RWPE2 (cell line): ENCODE measurements around the gene ODAD2.
"Not testable (repeated sequence)": the region's sequence is repeated elsewhere in the genome, so short reads cannot be mapped to it uniquely, and the experiment has no call there.

Experiments
- ATAC-seq: fragments of 200-7000 bp; cut with Tn5 transposase; 3 replicates; pipeline ENCODE4 v1.9.1; 2021; ENCODE audit warnings: low read depth
- DNase-seq: peaks from one replicate; pipeline ENCODE4 v3.0.0-alpha.2; 2020; ENCODE audit warnings: low spot score
- H3K27ac ChIP-seq: fragments of 450-650 bp; 2 replicates; pipeline ENCODE4 v1.5.1; 2017; ENCODE audit warnings: mild to moderate bottlenecking; ENCODE audit not compliant: poor library complexity, severe bottlenecking
- H3K27me3 ChIP-seq: fragments of 250-450 bp; sonication (Bioruptor Pico); 2 replicates; pipeline ENCODE4 v1.5.1; 2021; ENCODE audit warnings: mild to moderate bottlenecking, moderate library complexity; ENCODE audit not compliant: insufficient read depth, poor library complexity, severe bottlenecking
- H3K36me3 ChIP-seq: fragments of 250-450 bp; sonication (Bioruptor Pico); 2 replicates; pipeline ENCODE4 v1.5.1; 2020; ENCODE audit warnings: low read depth, mild to moderate bottlenecking, moderate library complexity
- H3K4me1 ChIP-seq: fragments of 250-450 bp; sonication (Bioruptor Pico); 2 replicates; pipeline ENCODE4 v1.5.1; 2021; ENCODE audit warnings: mild to moderate bottlenecking, moderate library complexity; ENCODE audit not compliant: insufficient read depth, poor library complexity, severe bottlenecking
- H3K4me3 ChIP-seq: fragments of 250-450 bp; sonication (Bioruptor Pico); 2 replicates; pipeline ENCODE4 v1.5.1; 2021; ENCODE audit warnings: mild to moderate bottlenecking, moderate library complexity; ENCODE audit not compliant: severe bottlenecking
- H3K9me3 ChIP-seq: fragments of 250-450 bp; sonication (Bioruptor Pico); 2 replicates; pipeline ENCODE4 v1.5.1; 2021; ENCODE audit warnings: mild to moderate bottlenecking, moderate library complexity; ENCODE audit not compliant: severe bottlenecking
- TF ChIP-seq, protein P1 (sequence below): fragments of 450-650 bp; IDR thresholded peaks from one replicate; pipeline ENCODE4 v1.5.1; 2017; ENCODE audit warnings: mild to moderate bottlenecking, moderate library complexity; ENCODE audit not compliant: poor library complexity, severe bottlenecking

The ODAD2 gene

DNA sequence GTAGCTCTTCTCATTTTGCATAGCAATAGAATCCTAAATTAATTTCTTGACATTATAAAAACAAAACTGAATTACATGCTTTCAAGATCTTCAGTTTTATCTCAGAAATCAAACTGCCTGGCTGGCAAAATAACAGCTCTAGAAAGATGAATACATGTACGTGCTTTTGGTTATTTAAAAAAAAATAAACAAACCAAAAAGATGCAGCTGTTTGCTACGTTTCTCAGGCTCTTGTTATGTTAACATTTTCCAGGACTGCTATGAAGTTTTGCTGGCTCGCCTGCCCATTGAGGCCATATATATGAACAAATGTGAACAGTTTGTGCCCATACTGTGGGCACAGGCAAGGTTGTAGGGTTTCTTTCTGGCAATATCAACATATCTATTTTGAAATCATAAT is 86.6 kb downstream of the ODAD2 start:
- TF ChIP-seq, protein P1, sequence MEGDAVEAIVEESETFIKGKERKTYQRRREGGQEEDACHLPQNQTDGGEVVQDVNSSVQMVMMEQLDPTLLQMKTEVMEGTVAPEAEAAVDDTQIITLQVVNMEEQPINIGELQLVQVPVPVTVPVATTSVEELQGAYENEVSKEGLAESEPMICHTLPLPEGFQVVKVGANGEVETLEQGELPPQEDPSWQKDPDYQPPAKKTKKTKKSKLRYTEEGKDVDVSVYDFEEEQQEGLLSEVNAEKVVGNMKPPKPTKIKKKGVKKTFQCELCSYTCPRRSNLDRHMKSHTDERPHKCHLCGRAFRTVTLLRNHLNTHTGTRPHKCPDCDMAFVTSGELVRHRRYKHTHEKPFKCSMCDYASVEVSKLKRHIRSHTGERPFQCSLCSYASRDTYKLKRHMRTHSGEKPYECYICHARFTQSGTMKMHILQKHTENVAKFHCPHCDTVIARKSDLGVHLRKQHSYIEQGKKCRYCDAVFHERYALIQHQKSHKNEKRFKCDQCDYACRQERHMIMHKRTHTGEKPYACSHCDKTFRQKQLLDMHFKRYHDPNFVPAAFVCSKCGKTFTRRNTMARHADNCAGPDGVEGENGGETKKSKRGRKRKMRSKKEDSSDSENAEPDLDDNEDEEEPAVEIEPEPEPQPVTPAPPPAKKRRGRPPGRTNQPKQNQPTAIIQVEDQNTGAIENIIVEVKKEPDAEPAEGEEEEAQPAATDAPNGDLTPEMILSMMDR = no peak
- Histone ChIP-seq H3K36me3 (no peaks in the 10 kb centered on the region), H3K9me3 (no peaks in the 10 kb centered on the region), H3K4me3 (no peak overlapping the region), H3K27ac (no peak overlapping the region), H3K4me1 (no peaks in the 10 kb centered on the region), H3K27me3 (no peaks in the 10 kb centered on the region)
- no peak for DNase-seq
- no peak for ATAC-seq

DNA sequence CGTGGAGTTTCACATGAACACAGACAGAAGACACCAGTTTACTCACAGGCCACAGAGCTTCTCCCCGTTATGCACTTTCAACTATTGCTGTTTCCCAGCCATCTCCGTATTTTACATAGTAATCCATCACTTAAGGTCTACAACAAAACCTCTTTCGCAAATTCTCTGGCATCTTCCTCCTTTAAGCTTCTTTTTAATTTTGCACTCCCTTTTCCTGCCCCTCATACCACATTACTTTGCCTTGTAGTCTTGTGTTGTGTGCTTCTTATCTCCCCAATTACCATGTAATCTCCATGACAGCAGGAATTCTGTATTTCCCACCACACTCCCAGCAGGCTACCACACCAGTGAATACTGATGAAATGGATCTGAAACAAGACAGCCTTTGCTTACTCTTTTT is 87.3 kb downstream of the ODAD2 start:
- DNase-seq = no peak
- Histone ChIP-seq H3K4me3 (no peak overlapping the region), H3K27ac (no peak overlapping the region), H3K27me3 (no peaks in the 10 kb centered on the region), H3K36me3 (no peaks in the 10 kb centered on the region), H3K4me1 (no peaks in the 10 kb centered on the region), H3K9me3 (no peaks in the 10 kb centered on the region)
- TF ChIP-seq, protein P1 = no peak
- ATAC-seq = no peak

DNA sequence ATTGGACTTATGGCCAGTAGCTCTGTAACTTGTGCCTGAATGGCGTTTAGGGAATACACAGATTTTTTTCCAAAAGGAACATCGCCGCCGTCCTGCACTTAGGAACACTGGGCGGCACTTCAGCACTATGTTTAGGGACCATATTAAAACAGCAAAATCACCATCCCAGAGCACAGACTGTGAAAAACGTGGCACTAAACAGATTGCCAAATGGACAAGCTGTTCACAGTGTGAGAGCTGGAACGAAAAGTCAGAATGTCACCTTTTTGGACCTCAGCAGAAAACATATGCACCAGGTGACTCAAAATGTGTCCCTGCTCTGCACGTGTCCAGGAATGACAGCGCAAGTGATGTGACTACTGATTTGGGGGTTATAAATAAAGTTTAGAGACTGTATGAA is 87.9 kb downstream of the ODAD2 start:
- DNase-seq (no peak), ATAC-seq (no peak)
- H3K4me1 ChIP-seq = no peaks in the 10 kb centered on the region
- H3K4me3 ChIP-seq = no peak overlapping the region
- H3K27me3 ChIP-seq = no peaks in the 10 kb centered on the region
- H3K9me3 ChIP-seq = no peaks in the 10 kb centered on the region
- no peak overlapping the region for H3K27ac ChIP-seq
- H3K36me3 ChIP-seq = no peaks in the 10 kb centered on the region
- TF ChIP-seq, protein P1 = no peak

DNA sequence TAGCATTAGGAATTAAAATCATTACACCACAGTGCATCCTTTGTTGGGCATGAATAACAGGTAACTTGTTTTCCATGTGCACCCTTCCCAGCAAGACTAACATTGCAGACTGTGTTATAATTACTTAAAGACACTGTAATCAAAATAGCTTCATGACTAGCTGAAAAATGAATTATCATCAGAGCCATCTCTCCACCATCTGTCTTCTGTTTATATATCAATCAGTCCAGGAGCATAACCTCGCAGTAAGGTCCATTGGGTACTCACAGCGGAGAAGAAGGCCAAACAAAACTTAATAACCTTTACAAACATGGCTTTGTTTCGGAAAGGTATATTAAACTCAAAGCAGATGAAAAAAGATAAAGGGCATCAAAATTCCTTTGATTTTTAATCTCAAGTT is 90.6 kb downstream of the ODAD2 start:
- H3K27ac ChIP-seq = no peak overlapping the region
- TF ChIP-seq, protein P1 = no peak
- no peaks in the 10 kb centered on the region for H3K27me3 ChIP-seq
- no peaks in the 10 kb centered on the region for H3K4me1 ChIP-seq
- H3K36me3 ChIP-seq = no peaks in the 10 kb centered on the region
- H3K9me3 ChIP-seq = no peaks in the 10 kb centered on the region
- DNase-seq (no peak), ATAC-seq (no peak)
- no peak overlapping the region for H3K4me3 ChIP-seq

DNA sequence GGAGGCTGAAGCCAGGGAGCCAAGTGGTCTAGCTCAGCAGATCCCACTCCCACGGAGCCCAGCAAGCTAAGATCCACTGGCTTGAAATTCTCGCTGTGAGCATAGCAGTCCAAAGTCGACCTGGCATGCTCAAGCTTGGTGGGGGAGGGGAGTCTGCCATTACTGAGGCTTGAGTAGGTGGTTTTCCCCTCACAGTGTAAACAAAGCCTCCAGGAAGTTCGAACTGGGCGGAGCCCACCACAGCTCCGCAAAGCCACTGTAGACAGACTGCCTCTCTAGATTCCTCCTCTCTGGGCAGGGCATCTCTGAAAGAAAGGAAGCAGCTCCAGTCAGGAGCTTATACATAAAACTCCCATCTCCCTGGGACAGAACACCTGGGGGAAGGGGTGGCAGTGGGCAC is 99.4 kb downstream of the ODAD2 start:
- ATAC-seq, DNase-seq, H3K4me3 ChIP-seq: not testable (repeated sequence)

More for the DNA sequence above, 99.4 kb downstream of the ODAD2 start:
- H3K4me1 ChIP-seq, H3K9me3 ChIP-seq, H3K27me3 ChIP-seq, H3K27ac ChIP-seq, H3K36me3 ChIP-seq: not testable (repeated sequence)
